ENCODE results near the gene S100A5.

S100A5 gene

GRCh38 chr1:153510984-153511410 is 29.7 kb downstream of the S100A5 start:
- H3K27ac ChIP-seq (ENCODE audit: low read depth, low read length), result no peak overlapping the region
- no peak overlapping the region for H3K4me2 ChIP-seq (ENCODE audit: low read length)

GRCh38 chr1:153509729-153510354 is 30.9 kb downstream of the S100A5 start:
- Histone ChIP-seq H3K27ac (ENCODE audit: low read depth, low read length) (no peak overlapping the region), H3K79me2 (ENCODE audit: control insufficient read depth, low read length) (no peaks in the 10 kb centered on the region), H4K20me1 (ENCODE audit: control insufficient read depth, insufficient read depth, low read depth, low read length) (no peaks in the 10 kb centered on the region), H3K4me2 (ENCODE audit: low read length) (no peak overlapping the region), H3K9me2 (replicated peaks; ENCODE audit: control insufficient read depth, low read length) (no peaks in the 10 kb centered on the region), H3K27me3 (ENCODE audit: control insufficient read depth, low read length) (no peaks in the 10 kb centered on the region), H3K4me1 (ENCODE audit: control insufficient read depth, low read length) (peaks cover 5% of the 10 kb centered on the region; the same call in 1 of the 2 replicates), H3F3A (ENCODE audit: control insufficient read depth, insufficient read depth) (no peaks in the 10 kb centered on the region), H3K4me3 (ENCODE audit: low read length) (no peak overlapping the region), H3K9me3 (ENCODE audit: control insufficient read depth, insufficient read depth, low read length) (no peaks in the 10 kb centered on the region), H3K36me3 (ENCODE audit: control insufficient read depth, low read length) (no peaks in the 10 kb centered on the region)
- TF ChIP-seq CTCF (IDR thresholded peaks at IDR 0.05; ENCODE audit: low read depth, low read length, poor library complexity, severe bottlenecking) (peak; percentile 94), EZH2phosphoT487 (IDR thresholded peaks at IDR 0.05; ENCODE audit: borderline replicate concordance, low read length) (no peak)

More at GRCh38 chr1:153510984-153511410, 29.7 kb downstream of the S100A5 start:
- TF ChIP-seq CTCF (IDR thresholded peaks at IDR 0.05; ENCODE audit: low read depth, low read length, poor library complexity, severe bottlenecking), result peak; percentile 86
- no peak for TF ChIP-seq EZH2phosphoT487 (IDR thresholded peaks at IDR 0.05; ENCODE audit: borderline replicate concordance, low read length)
- Histone ChIP-seq H3K4me1 (ENCODE audit: control insufficient read depth, low read length) (peaks cover 5% of the 10 kb centered on the region; the same call in 1 of the 2 replicates), H3K36me3 (ENCODE audit: control insufficient read depth, low read length) (no peaks in the 10 kb centered on the region), H3F3A (ENCODE audit: control insufficient read depth, insufficient read depth) (no peaks in the 10 kb centered on the region), H3K27me3 (ENCODE audit: control insufficient read depth, low read length) (0 out of 2 replicates have a peak, but pooled peaks cover under 1% of the 10 kb centered on the region), H4K20me1 (ENCODE audit: control insufficient read depth, insufficient read depth, low read depth, low read length) (no peaks in the 10 kb centered on the region), H3K4me3 (ENCODE audit: low read length) (no peak overlapping the region), H3K9me2 (replicated peaks; ENCODE audit: control insufficient read depth, low read length) (no peaks in the 10 kb centered on the region), H3K9me3 (ENCODE audit: control insufficient read depth, insufficient read depth, low read length) (no peaks in the 10 kb centered on the region), H3K79me2 (ENCODE audit: control insufficient read depth, low read length) (no peaks in the 10 kb centered on the region)

- H4K20me1 ChIP-seq (ENCODE audit: control insufficient read depth, insufficient read depth, low read depth, low read length), result no peaks in the 10 kb centered on the region
- H3K9me3 ChIP-seq (ENCODE audit: control insufficient read depth, insufficient read depth, low read length), result no peaks in the 10 kb centered on the region
- no peaks in the 10 kb centered on the region for H3K9me2 ChIP-seq (replicated peaks; ENCODE audit: control insufficient read depth, low read length)
- H3K4me2 ChIP-seq (ENCODE audit: low read length), result no peak overlapping the region
- no peak overlapping the region for H3K27ac ChIP-seq (ENCODE audit: low read depth, low read length)
- no peaks in the 10 kb centered on the region for H3K79me2 ChIP-seq (ENCODE audit: control insufficient read depth, low read length)
- H3K4me1 ChIP-seq (ENCODE audit: control insufficient read depth, low read length), result peaks cover 5% of the 10 kb centered on the region; the same call in 1 of the 2 replicates
- H3K27me3 ChIP-seq (ENCODE audit: control insufficient read depth, low read length), result peaks cover 3% of the 10 kb centered on the region; the same call in 1 of the 2 replicates
- TF ChIP-seq CTCF (IDR thresholded peaks at IDR 0.05; ENCODE audit: low read depth, low read length, poor library complexity, severe bottlenecking) (no peak), EZH2phosphoT487 (IDR thresholded peaks at IDR 0.05; ENCODE audit: borderline replicate concordance, low read length) (no peak)
- H3F3A ChIP-seq (ENCODE audit: control insufficient read depth, insufficient read depth), result no peaks in the 10 kb centered on the region
- no peaks in the 10 kb centered on the region for H3K36me3 ChIP-seq (ENCODE audit: control insufficient read depth, low read length)
- H3K4me3 ChIP-seq (ENCODE audit: low read length), result no peak overlapping the region
Observed at GRCh38 chr1:153509036-153509435, 31.7 kb downstream of the S100A5 start.

Measured in DOHH2 (cell line).